Neuron (in vitro differentiated cells): ENCODE data around the gene GNL2.
"Not testable (repeated sequence)": the region's sequence is repeated elsewhere in the genome, so short reads cannot be mapped to it uniquely, and the experiment has no call there.

Experiments
- H2AFZ ChIP-seq: one replicate; pipeline ENCODE4 v1.6.1; 2013; ENCODE audit warnings: low read depth, mild to moderate bottlenecking, inconsistent platforms, low read length, moderate library complexity
- H3K27me3 ChIP-seq: one replicate; pipeline ENCODE4 v1.6.1; 2013; ENCODE audit warnings: low read length; ENCODE audit not compliant: insufficient read depth
- H3K36me3 ChIP-seq: one replicate; pipeline ENCODE4 v1.6.1; 2013; ENCODE audit warnings: low read length; ENCODE audit not compliant: insufficient read depth
- H3K4me1 ChIP-seq: one replicate; pipeline ENCODE4 v1.6.1; 2013; ENCODE audit warnings: low read length; ENCODE audit not compliant: insufficient read depth
- H3K4me3 ChIP-seq: 2 replicates; pipeline ENCODE4 v1.5.1; 2013; ENCODE audit warnings: mild to moderate bottlenecking, low read length, moderate library complexity
- H3K9me3 ChIP-seq: one replicate; pipeline ENCODE4 v1.6.1; 2013; ENCODE audit warnings: low read length

The GNL2 gene

GRCh38 chr1:37544530-37544929, 51.2 kb downstream of the GNL2 start:
- Histone ChIP-seq H3K9me3 (no peaks in the 10 kb centered on the region), H3K4me1 (no peaks in the 10 kb centered on the region), H3K27me3 (no peaks in the 10 kb centered on the region), H3K4me3 (no peak overlapping the region), H3K36me3 (peaks cover 65% of the 10 kb centered on the region), H2AFZ (no peak overlapping the region)

GRCh38 chr1:37540036-37540785, 55.5 kb downstream of the GNL2 start:
- Histone ChIP-seq H3K4me3 (no peak overlapping the region), H3K9me3 (no peaks in the 10 kb centered on the region), H3K36me3 (peaks cover 64% of the 10 kb centered on the region), H2AFZ (no peak overlapping the region), H3K4me1 (no peaks in the 10 kb centered on the region), H3K27me3 (no peaks in the 10 kb centered on the region)

GRCh38 chr1:37539154-37539553, 56.6 kb downstream of the GNL2 start:
- H3K4me3 ChIP-seq, H2AFZ ChIP-seq, H3K27me3 ChIP-seq, H3K4me1 ChIP-seq, H3K9me3 ChIP-seq: not testable (repeated sequence)
- peaks cover 55% of the 10 kb centered on the region for H3K36me3 ChIP-seq

GRCh38 chr1:37537378-37537777, 58.4 kb downstream of the GNL2 start:
- Histone ChIP-seq H3K27me3 (no peaks in the 10 kb centered on the region), H3K4me1 (no peaks in the 10 kb centered on the region), H3K36me3 (peaks cover 44% of the 10 kb centered on the region), H3K4me3 (no peak overlapping the region), H2AFZ (no peak overlapping the region), H3K9me3 (no peaks in the 10 kb centered on the region)

- no peak overlapping the region for H2AFZ ChIP-seq
- no peaks in the 10 kb centered on the region for H3K4me1 ChIP-seq
- H3K9me3 ChIP-seq, result no peaks in the 10 kb centered on the region
- no peaks in the 10 kb centered on the region for H3K27me3 ChIP-seq
- H3K4me3 ChIP-seq, result no peak overlapping the region
- H3K36me3 ChIP-seq, result peaks cover 21% of the 10 kb centered on the region
Observed at GRCh38 chr1:37533317-37534093, 62.2 kb downstream of the GNL2 start.

- H3K36me3 ChIP-seq, result peaks cover 17% of the 10 kb centered on the region
- H3K9me3 ChIP-seq, H3K27me3 ChIP-seq, H2AFZ ChIP-seq, H3K4me3 ChIP-seq, H3K4me1 ChIP-seq: not testable (repeated sequence)
Observed at GRCh38 chr1:37532418-37533156, 63.1 kb downstream of the GNL2 start.

GRCh38 chr1:37529888-37530287, 65.8 kb downstream of the GNL2 start:
- not testable (repeated sequence) for H2AFZ ChIP-seq, H3K9me3 ChIP-seq, H3K36me3 ChIP-seq, H3K4me1 ChIP-seq, H3K4me3 ChIP-seq, H3K27me3 ChIP-seq

GRCh38 chr1:37519613-37520012, 76.1 kb downstream of the GNL2 start:
- Histone ChIP-seq H3K36me3 (no peaks in the 10 kb centered on the region), H2AFZ (no peak overlapping the region), H3K27me3 (no peaks in the 10 kb centered on the region)

GRCh38 chr1:37518929-37519328, 76.8 kb downstream of the GNL2 start:
- H2AFZ ChIP-seq, H3K27me3 ChIP-seq, H3K4me3 ChIP-seq, H3K9me3 ChIP-seq, H3K36me3 ChIP-seq, H3K4me1 ChIP-seq: not testable (repeated sequence)

More at GRCh38 chr1:37519613-37520012, 76.1 kb downstream of the GNL2 start:
- Histone ChIP-seq H3K9me3 (no peaks in the 10 kb centered on the region), H3K4me1 (peaks cover 7% of the 10 kb centered on the region), H3K4me3 (no peak overlapping the region)

GRCh38 chr1:37518241-37518640, 77.5 kb downstream of the GNL2 start:
- H3K9me3 ChIP-seq, H3K27me3 ChIP-seq, H3K4me3 ChIP-seq, H2AFZ ChIP-seq, H3K36me3 ChIP-seq: not testable (repeated sequence)
- peaks cover 13% of the 10 kb centered on the region for H3K4me1 ChIP-seq

- Histone ChIP-seq H2AFZ (no peak overlapping the region), H3K4me3 (no peak overlapping the region), H3K36me3 (peaks cover 7% of the 10 kb centered on the region)
Observed at GRCh38 chr1:37517569-37517968, 78.2 kb downstream of the GNL2 start.

More at GRCh38 chr1:37517569-37517968, 78.2 kb downstream of the GNL2 start:
- Histone ChIP-seq H3K9me3 (no peaks in the 10 kb centered on the region), H3K4me1 (peaks cover 16% of the 10 kb centered on the region), H3K27me3 (no peaks in the 10 kb centered on the region)
